ENCODE data around the gene HS1BP3.

- TF ChIP-seq CTCF (IDR thresholded peaks at IDR 0.05 in 2 of 3, conservative IDR thresholded peaks at IDR 0.05 in 1 of 3; ENCODE audit: borderline replicate concordance in 1 of 3, insufficient read depth in 1 of 3, low read depth in 2 of 3, low read length in 2 of 3) (peak in 2 of 3 experiments; percentile 17 to 21; a peak in 3 of 6 replicates), EZH2 (IDR thresholded peaks at IDR 0.05) (no peak), ZNF274 (IDR thresholded peaks at IDR 0.05; ENCODE audit: low read depth, low read length) (no peak), EZH2phosphoT487 (IDR thresholded peaks at IDR 0.05; ENCODE audit: borderline replicate concordance) (no peak), ZBTB33 (IDR thresholded peaks at IDR 0.05; ENCODE audit: extremely low read depth, insufficient replicate concordance, low read length) (no peak), POLR2A (IDR thresholded peaks at IDR 0.05; ENCODE audit: borderline replicate concordance, extremely low read depth, insufficient read depth, insufficient read length) (no peak)
Observed at GRCh38 chr2:20676353-20677215, 25.7 kb upstream of the HS1BP3 start.

Data from HCT116 (cell line).